ENCODE data around the gene ZNF366. TPM values are rescaled to one million over a fixed set of nuclear protein-coding genes. Genes with fewer than 3 reads are reported as not detected.

The ZNF366 gene
- total and polyA plus RNA-seq, 2 experiments from 2014 or later, result 2.5 TPM; not detected in 1

DNA sequence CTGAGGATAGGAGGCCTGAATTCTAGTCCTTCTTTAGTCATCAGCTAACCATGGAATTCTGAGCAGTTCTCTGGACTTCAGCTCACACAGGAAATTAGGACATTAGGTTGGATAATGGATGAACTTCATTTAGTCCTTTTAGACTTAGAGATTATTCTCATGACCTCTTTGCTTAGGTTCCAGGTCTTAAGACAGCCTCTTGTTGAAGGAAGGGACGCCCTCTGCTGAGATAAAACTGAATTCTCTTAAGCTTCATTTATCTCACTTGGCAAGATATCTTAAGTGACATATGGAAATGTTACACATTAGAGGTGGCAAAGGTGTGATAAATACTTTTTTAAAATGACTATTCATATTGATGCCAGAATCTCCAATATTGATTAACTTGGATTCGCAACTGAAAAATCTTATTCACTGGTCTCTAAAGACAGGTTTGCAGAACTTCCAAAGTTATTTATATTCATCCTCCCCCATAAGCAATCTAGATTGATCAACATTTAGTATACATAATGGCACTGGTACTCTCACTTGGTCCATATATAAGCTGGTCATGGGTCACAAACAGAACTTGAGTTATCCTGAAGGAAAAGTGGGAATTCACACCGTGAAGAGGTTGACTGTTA is 16.9 kb upstream of the ZNF366 start:
- H2AFZ ChIP-seq, result no peak overlapping the region
- H3K27ac ChIP-seq, result no peak overlapping the region
- TF ChIP-seq, protein P1, sequence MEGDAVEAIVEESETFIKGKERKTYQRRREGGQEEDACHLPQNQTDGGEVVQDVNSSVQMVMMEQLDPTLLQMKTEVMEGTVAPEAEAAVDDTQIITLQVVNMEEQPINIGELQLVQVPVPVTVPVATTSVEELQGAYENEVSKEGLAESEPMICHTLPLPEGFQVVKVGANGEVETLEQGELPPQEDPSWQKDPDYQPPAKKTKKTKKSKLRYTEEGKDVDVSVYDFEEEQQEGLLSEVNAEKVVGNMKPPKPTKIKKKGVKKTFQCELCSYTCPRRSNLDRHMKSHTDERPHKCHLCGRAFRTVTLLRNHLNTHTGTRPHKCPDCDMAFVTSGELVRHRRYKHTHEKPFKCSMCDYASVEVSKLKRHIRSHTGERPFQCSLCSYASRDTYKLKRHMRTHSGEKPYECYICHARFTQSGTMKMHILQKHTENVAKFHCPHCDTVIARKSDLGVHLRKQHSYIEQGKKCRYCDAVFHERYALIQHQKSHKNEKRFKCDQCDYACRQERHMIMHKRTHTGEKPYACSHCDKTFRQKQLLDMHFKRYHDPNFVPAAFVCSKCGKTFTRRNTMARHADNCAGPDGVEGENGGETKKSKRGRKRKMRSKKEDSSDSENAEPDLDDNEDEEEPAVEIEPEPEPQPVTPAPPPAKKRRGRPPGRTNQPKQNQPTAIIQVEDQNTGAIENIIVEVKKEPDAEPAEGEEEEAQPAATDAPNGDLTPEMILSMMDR (IDR thresholded peaks at IDR 0.05; ENCODE audit: poor library complexity), result peak; percentile 66
- no peak for TF ChIP-seq EZH2phosphoT487 (IDR thresholded peaks at IDR 0.05; ENCODE audit: low read depth, severe bottlenecking, unreplicated experiment)
- no peaks in the 10 kb centered on the region for H4K20me1 ChIP-seq (ENCODE audit: insufficient read depth, poor library complexity, severe bottlenecking)
- H3K9me3 ChIP-seq (ENCODE audit: low read depth), result no peaks in the 10 kb centered on the region
- H3K79me2 ChIP-seq, result no peaks in the 10 kb centered on the region
- no peaks in the 10 kb centered on the region for H3K9me2 ChIP-seq (replicated peaks; ENCODE audit: insufficient read depth)
- 50% methylated on average over 3 of the region's 3 CpGs for WGBS (ENCODE audit: low lambda C conversion rate, missing lambda C conversion rate)
- DNase-seq (ENCODE audit: low spot score), result peak; percentile 68
- no peak overlapping the region for H3K4me3 ChIP-seq
- H3K36me3 ChIP-seq (replicated peaks; ENCODE audit: insufficient read depth, low read depth), result no peaks in the 10 kb centered on the region
- H3K4me2 ChIP-seq, result no peak overlapping the region
- H3K27me3 ChIP-seq, result no peaks in the 10 kb centered on the region
- no peaks in the 10 kb centered on the region for H3K4me1 ChIP-seq (ENCODE audit: insufficient read depth)

GRCh38 chr5:72522607-72523006 is 15.4 kb upstream of the ZNF366 start:
- no peaks in the 10 kb centered on the region for H3K9me2 ChIP-seq (replicated peaks; ENCODE audit: insufficient read depth)
- H2AFZ ChIP-seq, result no peak overlapping the region
- H3K4me2 ChIP-seq, result no peak overlapping the region
- H3K4me1 ChIP-seq (ENCODE audit: insufficient read depth), result no peaks in the 10 kb centered on the region
- no peak for DNase-seq (ENCODE audit: low spot score)
- no peak overlapping the region for H3K4me3 ChIP-seq
- TF ChIP-seq, protein P1 (IDR thresholded peaks at IDR 0.05; ENCODE audit: poor library complexity), result no peak
- no peak for TF ChIP-seq EZH2phosphoT487 (IDR thresholded peaks at IDR 0.05; ENCODE audit: low read depth, severe bottlenecking, unreplicated experiment)
- no peak for TF ChIP-seq EZH2 (IDR thresholded peaks at IDR 0.05; ENCODE audit: borderline replicate concordance)
- WGBS (ENCODE audit: low lambda C conversion rate, missing lambda C conversion rate), result 100% methylated on average over 1 of the region's 1 CpG
- H3K27me3 ChIP-seq, result no peaks in the 10 kb centered on the region
- H4K20me1 ChIP-seq (ENCODE audit: insufficient read depth, poor library complexity, severe bottlenecking), result no peaks in the 10 kb centered on the region
- H3K79me2 ChIP-seq, result no peaks in the 10 kb centered on the region
- no peak overlapping the region for H3K27ac ChIP-seq
- H3K9me3 ChIP-seq (ENCODE audit: low read depth), result no peaks in the 10 kb centered on the region
- H3K36me3 ChIP-seq (replicated peaks; ENCODE audit: insufficient read depth, low read depth), result no peaks in the 10 kb centered on the region

DNA sequence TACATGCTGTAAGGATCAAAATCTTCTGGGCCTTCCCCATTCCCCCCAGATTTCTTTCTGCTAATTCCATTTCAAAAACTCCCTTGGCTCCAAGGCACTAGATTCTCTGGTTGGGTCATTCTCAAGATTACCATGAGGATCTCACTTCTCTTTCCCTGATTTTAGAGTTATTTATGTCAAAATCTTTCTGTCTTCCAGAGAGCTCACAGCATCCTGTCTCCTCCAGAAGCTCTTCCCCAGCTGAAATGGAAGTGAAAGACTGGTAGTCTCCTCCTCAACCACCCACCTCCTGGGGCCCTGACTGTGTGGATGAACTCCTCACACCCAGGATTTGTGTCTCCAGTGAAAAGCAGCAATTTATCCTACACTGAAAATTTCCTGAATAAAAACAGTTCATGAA is 11.9 kb upstream of the ZNF366 start:
- no peaks in the 10 kb centered on the region for H3K9me2 ChIP-seq (replicated peaks; ENCODE audit: insufficient read depth)
- H3K4me1 ChIP-seq (ENCODE audit: insufficient read depth), result no peaks in the 10 kb centered on the region
- no peaks in the 10 kb centered on the region for H3K27me3 ChIP-seq
- DNase-seq (ENCODE audit: low spot score), result no peak
- no peaks in the 10 kb centered on the region for H3K9me3 ChIP-seq (ENCODE audit: low read depth)
- H3K27ac ChIP-seq, result no peak overlapping the region
- no peak overlapping the region for H3K4me2 ChIP-seq
- TF ChIP-seq EZH2phosphoT487 (IDR thresholded peaks at IDR 0.05; ENCODE audit: low read depth, severe bottlenecking, unreplicated experiment), result no peak
- no peak for TF ChIP-seq EZH2 (IDR thresholded peaks at IDR 0.05; ENCODE audit: borderline replicate concordance)
- TF ChIP-seq, protein P1 (IDR thresholded peaks at IDR 0.05; ENCODE audit: poor library complexity), result no peak
- H3K36me3 ChIP-seq (replicated peaks; ENCODE audit: insufficient read depth, low read depth), result no peaks in the 10 kb centered on the region
- H3K4me3 ChIP-seq, result no peak overlapping the region
- no peaks in the 10 kb centered on the region for H4K20me1 ChIP-seq (ENCODE audit: insufficient read depth, poor library complexity, severe bottlenecking)
- no peak overlapping the region for H2AFZ ChIP-seq
- H3K79me2 ChIP-seq, result no peaks in the 10 kb centered on the region
